ENCODE results near the gene ZNF747.

DNA sequence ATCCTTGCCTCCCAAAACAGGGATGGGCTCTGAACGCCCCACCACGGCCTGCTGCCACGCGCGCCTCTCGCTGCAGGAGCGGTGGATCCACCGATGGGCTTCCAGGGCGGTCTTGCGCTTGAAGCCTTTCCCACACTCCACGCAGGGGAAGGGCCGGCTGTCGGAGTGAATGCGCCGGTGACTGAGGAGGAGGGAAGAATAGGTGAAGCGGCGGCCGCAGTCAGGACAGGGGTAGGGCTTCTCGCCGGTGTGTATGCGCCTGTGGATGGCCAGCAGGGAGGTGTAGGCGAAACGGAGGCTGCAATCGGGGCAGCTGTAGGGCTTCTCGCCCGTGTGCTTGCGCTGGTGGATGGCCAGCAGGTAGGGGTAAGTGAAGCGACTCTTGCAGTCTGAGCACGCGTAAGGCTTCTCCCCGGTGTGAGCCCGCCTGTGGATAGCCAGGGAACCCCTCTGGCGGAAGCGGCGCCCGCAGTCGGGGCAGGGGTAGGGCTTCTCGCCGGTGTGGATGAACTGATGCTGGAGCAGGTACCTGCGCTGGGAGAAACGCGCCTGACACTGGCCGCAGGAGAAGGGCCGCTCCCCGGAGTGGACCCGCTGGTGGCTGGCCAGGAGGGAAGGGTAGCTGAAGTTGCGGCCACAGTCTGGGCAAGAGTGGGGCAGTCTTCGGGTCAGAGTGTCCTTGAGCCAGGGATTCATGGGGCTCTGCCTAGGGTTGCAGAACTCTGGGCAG lies 48.1 kb upstream of the ZNF747 start:
- TF ChIP-seq EZH2 (IDR thresholded peaks at IDR 0.05; ENCODE audit: low read length, unreplicated experiment) = no peak
- TF ChIP-seq, protein P1, sequence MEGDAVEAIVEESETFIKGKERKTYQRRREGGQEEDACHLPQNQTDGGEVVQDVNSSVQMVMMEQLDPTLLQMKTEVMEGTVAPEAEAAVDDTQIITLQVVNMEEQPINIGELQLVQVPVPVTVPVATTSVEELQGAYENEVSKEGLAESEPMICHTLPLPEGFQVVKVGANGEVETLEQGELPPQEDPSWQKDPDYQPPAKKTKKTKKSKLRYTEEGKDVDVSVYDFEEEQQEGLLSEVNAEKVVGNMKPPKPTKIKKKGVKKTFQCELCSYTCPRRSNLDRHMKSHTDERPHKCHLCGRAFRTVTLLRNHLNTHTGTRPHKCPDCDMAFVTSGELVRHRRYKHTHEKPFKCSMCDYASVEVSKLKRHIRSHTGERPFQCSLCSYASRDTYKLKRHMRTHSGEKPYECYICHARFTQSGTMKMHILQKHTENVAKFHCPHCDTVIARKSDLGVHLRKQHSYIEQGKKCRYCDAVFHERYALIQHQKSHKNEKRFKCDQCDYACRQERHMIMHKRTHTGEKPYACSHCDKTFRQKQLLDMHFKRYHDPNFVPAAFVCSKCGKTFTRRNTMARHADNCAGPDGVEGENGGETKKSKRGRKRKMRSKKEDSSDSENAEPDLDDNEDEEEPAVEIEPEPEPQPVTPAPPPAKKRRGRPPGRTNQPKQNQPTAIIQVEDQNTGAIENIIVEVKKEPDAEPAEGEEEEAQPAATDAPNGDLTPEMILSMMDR (conservative IDR thresholded peaks at IDR 0.05; ENCODE audit: low read depth, low read length) = no peak
